RCC 7860 (cell line): ENCODE data around the gene SRSF4.
A peak's percentile ranks its signal among the peaks of the same experiment; 100 is the strongest.

ENCODE experiments used
- DNase-seq: peaks from one replicate; pipeline ENCODE4 v3.0.0-alpha.2; 2015; ENCODE audit warnings: low spot score
- FAIRE-seq: peaks from 2 replicates; lab custom pipeline; 2012; peaks lifted over from hg19 to GRCh38; lab: Jason Lieb, UNC

Gene SRSF4

DNA sequence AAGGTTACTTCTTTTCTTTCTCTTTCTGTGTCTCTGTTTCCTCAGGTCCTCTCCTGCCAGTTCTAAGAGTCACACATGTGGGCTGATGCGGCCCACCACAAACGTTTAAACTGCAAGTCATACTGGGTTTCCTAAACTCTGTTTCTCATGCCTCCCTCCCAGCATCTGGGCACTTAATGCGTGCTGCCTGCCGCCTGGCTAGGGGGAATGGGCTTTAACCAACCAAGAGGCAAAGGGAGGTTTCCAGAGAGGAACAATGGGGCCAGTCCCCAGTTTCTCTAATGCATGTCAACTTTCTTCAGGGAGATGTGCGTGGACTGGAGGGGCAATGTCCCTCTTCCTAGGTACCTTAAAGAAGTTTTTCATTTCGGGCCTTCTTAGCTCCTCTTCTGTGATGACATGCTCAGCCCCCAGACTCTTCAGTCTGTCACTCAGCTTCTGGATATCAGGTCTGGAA is 19.9 kb upstream of the SRSF4 start:
- FAIRE-seq (no peak), DNase-seq (no peak)

DNA sequence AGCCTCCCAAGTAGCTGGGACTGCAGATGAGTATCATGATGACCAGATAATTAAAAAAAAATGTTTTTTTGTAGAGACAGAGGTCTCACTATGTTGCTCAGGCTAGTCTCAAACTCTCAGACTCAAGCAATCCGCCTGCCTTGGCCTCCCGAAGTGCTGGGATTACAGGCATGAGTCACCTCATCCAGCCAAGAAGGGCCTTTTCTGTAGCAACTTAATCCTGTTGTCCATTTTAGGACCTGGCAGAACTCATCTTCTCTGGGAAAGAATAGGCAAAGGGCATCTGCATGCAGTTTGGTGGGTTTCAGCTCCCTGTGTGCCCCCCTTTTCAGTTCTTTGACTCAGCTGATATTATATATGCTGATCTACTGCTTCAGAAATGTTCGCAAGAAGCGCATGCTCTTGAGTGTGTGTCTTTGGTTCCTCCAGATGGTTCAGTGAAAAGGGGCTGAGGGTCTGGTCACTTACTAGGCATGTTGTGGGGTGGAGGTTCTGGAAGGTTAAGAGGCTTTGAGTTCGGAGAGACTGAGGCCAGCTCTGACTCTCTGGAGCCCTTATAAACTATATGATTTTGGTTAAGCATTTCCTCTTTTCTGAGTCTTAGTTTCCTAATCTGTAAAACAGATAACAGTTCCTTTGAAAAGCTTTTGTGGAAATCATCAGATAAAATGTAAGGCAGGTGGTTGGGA is 19.4 kb upstream of the SRSF4 start:
- DNase-seq (no peak), FAIRE-seq (no peak)

DNA sequence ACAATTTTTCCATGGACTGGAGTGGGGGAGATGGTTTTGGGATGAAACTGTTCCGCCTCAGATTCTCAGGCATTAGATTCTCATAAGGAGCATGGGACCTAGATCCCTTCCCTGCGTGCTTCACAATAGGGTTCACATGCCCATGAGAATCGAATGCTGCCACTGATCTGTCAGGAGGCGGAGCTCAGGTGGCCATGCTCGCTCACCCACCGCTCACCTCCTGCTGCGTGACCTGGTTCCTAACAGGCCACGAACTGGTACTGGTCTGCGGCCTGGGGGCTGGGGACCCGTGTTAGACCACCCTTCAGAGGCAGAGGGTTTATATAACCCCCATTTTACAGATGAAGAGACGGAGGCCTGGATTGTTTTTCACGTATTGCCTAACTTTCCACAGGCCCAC is 16.3 kb upstream of the SRSF4 start:
- FAIRE-seq (no peak), DNase-seq (no peak)

DNA sequence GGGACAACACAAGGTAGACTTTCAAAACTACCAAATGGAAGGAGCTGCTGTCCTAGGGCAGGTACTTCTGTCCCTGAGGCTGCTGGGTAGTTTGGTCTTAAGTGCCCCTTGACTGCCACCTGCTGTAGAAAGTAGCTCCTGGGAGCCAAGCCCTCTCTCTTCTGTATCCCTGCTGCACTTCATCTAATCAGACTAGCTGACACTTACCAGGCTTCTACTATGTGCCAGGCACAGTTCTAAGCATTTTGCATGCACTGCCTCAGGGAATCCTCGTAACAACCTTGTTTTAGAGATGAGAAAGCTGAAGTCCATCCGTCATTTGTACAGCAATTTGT is 15.9 kb upstream of the SRSF4 start:
- FAIRE-seq = no peak
- peak; percentile 41 for DNase-seq

DNA sequence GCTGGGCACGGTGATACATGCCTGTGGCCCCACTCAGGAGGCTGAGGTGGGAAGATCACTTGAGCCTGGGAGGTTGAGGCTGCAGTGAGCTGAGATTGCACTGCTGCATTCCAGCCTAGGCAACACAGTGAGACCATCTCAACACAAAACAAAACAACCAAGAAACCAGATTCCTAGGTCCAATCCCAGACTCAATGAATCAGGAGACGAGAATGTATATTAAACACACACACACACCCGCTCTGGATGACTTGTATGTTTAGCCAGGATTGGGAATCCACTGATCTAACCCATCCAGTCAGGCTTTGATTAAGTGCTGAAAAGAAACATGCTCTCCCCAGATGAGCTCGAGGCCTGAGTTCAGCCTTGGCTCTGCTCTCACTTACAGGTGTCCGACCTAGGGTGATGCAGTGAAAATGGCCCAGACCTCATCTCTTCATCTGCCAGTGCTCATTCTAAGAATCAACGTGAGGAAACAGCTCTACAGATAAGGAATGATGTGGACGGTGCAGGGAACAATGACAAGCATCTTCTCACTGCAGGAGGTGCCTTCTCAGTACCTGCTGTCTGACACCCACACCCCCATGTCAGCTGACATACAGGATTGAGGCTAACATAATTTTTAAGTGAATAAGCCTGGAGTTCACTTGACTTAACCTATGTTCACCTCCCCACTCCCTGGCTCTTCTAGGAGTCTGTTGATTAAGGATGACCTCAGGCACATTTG is 15.3 kb upstream of the SRSF4 start:
- peak; percentile 14 for DNase-seq
- no peak for FAIRE-seq

DNA sequence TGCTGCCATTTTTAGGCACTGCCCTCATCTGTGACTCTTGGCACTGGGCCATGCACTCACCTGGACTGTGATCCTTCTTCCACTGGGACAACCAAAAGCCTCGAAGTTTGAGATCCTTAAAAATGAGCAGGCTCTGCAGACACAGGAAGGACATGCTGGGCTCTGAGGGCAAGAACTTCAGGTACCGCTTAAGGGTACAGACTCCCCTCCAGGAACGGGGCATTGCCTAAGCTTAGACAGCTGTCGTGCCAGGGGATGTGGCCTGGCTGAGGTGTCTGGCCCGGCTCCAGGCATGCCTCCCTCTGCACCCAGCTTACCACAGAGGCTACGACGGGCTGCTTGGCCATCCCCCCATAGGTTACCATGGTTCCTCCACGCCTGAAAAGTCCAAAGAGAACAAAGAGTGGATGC is 14.2 kb upstream of the SRSF4 start:
- DNase-seq = peak; percentile 18
- no peak for FAIRE-seq

DNA sequence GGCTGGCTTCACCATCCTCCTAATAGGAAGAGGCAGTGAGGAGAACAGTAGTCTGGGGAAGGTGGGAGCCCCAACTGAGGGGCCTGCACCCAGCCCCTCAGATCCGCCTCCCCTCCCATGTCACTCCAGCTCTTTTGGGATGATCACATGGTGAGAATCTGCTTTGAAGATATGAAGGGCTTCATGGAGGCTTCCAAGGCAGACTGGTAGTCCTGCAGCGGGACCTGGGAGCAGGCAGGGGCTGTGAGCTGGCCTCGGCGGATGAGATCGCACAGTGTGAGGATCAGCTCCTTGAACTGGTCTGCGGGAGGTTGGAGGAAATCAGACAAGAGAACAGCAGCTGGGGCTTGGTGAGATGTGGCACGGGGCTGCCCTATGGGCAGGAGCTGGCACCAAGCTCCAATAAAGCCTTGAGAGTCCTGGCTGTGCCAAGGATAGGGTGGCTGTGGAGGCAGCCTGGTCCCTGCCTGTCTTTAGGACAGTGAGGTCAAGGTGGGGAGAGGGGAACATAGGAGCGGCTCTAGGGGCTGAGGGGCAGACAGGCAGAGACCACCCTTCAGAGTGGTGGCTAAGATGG is 12.3 kb upstream of the SRSF4 start:
- FAIRE-seq = no peak
- DNase-seq = no peak

DNA sequence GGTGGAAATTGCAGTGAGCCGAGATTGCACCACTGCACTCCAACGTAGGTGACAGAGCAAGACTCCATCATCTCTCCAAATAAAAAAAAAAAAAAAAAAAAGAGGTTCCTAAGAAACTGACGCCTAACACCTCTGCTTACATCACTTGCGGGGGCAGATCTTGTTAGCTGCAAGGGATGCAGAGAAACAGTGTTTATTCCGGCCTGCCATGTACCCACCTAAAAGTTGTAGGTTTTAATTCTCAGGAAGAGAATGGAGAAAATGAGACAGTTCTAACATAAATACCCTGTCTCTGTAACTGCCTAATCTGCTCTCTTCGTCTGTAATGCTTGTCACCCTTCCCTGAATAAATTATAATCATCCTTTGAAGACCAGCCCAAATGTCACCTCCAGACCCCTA is 9.0 kb upstream of the SRSF4 start:
- FAIRE-seq = no peak

DNA sequence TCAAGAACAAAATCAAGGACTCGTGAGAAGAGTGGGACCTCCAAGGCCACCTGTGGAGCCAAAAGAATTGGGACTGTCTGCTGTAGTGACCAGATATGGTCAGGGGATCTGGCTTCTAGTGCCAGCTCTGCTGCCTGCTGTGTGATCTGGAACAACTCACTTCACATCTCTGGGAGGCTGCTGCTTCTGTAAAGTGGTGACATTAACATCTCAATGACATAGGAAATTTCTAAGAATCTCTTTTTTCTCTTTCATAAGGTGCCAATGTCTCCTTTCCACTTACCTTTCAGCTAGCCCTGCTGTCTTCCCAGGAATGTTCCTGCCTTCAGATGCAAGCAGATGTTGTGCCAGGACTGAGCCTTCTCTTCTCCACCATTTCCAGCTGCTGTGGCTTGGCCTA is 5.0 kb upstream of the SRSF4 start:
- no peak for DNase-seq

More for the DNA sequence above, 9.0 kb upstream of the SRSF4 start:
- DNase-seq = no peak

DNA sequence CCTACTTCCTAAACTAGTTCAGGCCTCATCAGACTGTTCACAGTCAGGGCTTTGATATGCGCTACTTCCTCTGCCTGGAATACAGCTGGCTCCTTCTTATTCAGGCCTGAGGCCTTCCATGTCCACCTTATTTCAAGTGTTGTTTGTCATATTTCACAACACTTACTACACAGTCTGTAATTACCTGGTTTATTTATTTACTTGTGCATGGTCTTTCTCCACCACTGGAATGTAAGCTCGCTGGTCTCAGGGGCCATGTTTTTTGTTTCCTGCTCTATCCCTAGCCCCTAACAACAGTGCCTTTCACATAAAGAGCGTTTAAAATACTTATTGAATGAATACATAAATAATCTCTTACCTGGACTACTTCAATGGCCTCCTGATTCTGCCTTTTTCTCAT is 4.6 kb upstream of the SRSF4 start:
- no peak for DNase-seq
- no peak for FAIRE-seq

More for the DNA sequence above, 5.0 kb upstream of the SRSF4 start:
- FAIRE-seq = no peak

DNA sequence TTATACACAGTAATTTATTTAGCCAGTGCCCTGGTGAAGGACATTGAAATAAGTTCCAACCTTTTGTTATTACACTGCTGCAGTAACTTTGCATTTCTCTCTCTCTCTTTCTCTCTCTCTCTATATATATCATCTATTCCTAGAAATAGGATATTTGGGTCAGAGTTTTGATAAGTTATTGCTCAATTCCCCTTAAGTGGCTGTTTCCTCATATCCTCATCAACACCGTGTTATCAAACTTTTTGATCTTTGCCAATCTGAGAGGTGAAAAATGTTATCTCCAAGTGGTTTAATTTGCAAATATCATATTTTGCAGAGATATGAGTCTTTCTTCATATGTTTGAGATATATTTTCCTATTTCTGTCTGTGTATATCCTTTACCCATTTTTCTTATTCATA is 1.6 kb upstream of the SRSF4 start:
- FAIRE-seq = no peak
- DNase-seq = no peak

DNA sequence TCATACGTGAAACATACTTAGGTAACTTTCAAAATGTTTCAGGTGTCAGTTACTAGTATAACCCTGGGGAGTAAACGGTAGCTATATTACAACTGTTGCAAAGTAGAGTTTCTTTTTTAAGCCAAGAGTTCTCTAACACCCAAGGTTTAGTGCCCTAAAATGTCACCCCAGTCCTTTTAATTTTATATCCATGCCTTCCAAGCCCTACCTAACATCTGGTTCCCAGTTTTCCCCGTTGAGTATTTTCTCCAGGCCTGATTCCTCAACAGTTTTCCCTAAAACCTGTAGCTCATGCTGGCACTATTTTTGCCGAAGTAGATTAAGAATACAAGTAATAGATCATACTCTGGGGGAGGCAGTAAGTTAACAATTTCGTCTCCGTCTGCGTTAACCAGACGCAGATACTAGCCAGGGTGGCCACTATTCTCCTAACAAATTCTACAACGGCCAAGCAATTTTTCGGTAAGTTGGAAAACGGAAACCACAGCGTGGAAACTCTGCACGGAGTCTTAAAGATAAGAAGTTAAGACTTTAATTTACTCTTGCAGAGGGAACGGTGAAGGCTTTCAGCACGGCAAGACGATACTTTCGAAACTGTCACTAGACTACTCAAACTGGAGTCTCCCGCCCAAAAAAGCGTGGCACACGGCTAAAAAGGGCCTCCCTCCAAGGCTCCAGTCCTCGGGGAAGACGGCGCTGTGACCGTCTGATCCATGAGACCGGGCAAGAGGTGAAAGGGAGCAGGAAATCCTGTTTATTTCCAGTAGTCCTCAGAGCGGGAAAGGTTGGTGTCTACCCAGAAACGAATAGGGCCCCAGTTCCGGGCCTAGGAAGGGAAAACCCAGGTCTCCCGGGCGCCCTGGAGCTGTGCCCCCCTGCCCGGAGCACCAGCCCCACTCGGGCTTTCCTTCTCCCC is 945 bp downstream of the SRSF4 start:
- DNase-seq (no peak), FAIRE-seq (no peak)

DNA sequence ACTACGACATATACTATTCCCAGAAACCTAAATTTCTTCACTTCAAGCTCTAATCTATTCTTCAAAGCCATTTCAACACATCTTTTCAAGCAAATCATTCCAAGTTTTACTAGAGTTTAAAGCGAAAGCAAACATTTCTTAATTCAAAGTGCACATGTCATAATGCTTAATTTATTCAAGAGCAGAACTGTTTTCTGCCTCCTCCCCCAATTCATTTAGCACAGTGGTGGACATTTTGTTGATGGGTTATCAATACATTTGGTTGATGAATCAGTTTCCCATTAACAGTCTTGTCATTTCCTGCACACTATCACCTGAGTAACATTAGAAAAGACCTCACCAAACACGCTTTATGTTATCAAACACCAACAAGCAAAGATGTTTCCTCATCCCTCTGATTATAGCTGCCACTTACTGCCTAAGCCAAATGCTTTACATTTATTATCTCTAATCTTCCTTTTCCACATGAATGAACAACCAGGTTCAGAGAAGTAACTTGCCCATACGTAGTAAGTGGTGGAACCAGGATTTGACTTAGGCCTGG is 2.0 kb downstream of the SRSF4 start:
- DNase-seq = no peak
- no peak for FAIRE-seq

DNA sequence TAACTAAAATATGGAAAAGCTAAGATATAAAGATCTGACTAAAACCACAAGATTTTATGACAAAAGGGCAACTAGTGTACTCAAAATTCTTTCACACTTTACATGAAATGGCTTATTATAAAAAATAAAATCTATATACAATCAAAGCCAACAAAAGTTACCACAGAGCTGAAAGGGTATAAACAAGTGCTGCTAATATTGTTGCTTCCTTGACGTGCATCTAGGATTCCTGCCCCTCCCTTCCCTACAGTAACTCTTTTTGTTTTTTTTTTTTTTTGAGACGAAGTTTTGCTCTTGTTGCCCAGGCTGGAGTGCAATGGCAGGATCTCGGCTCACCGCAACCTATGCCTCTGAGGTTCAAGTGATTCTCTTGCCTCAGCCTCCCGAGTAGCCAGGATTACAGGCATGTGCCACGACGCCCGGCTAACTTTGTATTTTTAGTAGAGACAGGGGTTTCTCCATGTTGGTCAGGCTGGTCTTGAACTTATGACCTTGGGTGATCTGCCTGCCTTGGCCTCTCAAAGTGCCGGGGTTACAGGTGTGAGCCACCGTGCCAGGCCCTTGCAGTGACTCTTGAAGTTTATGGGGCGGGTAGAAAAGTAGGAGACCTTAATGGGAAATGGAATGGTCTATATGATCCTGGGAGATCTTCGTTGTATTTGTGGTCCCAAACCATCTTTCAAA is 4.5 kb downstream of the SRSF4 start:
- no peak for FAIRE-seq
- DNase-seq = no peak

DNA sequence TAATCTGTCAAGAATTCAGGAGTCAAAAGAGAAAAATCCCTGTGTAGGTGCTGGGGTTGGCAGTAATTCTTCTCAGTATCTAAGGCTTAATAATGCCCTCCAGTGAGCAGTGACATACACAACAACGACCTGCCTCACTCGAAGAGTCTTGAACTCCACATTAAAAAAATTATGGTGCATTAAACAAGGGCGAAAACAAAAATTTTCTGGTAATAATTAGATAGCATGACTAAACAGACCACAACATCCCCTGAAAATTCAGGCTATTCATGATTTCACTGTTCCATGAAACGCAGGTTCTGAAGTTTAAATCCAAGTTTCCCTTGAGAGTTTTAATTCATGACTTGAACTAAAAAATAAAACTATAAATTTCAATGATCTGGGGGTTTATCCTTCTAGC is 5.1 kb downstream of the SRSF4 start:
- FAIRE-seq (peak; percentile 33), DNase-seq (no peak)

DNA sequence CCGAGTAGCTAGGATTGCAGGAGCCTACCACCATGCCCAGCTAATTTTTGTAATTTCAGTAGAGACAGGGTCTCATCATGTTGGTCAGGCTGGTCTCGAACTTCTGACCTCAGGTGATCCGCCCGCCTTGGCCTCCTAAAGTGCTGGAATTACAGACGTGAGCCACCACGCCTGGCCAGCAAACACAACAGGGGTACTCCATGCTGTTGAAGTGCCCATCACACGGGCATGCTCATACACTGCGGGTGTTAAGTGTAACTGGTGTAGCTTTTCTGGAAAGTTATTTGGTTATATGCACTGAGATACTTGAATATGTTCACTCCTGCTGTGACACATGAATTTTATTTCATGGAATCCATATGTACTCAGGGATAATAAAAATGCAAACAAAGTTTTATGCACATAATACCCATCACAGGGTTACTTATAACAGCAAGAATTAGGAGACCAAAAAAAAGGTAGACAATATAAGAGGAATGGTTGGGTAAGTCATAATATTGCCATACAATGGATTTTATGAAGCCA is 9.2 kb downstream of the SRSF4 start:
- DNase-seq (no peak), FAIRE-seq (no peak)

DNA sequence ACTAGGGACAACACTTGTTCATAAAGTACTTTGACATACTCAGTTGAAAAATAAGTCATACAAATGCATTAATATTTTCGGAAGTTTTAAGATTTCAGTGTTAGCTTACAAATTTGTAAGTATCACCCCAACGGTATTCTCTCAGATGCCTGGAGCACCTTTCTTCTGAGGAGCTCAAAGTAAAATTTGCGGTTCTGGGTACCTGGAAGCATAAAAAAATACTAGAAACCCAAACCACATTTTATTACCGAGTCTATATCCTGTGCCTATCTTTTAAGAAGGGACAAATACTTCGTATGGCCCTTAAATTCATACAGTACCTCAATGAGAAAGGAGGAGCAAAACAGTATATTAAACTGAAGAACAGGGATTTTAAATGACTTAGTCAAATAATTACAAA is 10.2 kb downstream of the SRSF4 start:
- no peak for DNase-seq
- no peak for FAIRE-seq

DNA sequence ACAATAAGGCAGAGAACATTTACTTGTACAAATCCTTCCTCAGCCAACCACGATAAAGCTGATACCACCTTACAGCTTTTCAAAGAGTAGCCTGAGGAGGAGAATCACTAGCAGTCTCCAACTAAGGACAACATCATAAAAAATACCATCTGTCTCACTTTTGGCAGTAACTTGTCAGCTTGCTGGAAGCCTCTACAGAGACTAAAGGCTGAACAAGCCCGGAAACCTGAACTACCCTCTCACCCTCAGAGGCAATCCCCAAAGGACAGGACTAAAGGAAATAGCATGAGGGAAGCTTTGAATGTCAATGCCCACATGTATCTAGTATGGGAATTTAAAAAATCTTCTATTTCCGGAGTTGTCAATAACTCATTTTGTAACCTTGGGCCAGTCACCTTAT is 10.6 kb downstream of the SRSF4 start:
- DNase-seq = no peak
- no peak for FAIRE-seq

DNA sequence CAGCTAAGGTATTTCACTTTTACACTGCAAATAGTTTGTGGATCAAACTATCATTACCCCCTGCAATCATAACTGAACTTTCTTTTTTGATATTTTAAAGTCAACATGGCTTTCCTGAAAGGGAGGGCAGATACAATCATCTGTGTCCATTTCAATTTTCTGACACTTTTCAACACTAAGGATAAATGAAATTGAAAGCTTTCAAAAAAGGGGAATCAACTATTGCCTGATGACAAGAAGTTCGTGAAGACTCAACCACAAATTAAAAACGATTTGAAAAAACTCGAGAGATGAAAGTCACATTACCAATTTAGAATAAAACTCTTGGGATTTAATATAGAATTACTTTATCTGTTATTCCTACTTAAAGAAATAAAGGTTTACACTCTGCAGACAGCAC is 11.7 kb downstream of the SRSF4 start:
- DNase-seq = no peak
- FAIRE-seq = no peak

DNA sequence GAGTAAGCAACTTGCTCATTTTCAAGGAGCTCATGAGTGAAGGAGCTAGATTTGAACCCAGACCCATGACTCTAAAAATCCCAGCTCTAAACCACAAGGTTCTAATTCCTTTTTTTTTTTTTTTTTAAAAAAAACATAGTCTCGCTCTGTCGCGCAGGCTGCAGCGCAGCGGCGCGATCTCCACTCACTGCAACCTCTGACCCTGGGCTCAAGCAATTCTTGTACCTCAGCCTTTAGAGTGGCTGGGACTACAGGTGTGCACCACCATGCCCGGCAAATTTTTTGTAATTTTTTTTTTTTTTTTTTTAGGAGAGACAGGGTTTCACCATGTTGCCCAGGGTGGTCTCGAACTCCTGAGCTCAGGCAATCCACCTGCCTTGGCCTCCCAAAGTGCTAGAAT is 13.8 kb downstream of the SRSF4 start:
- DNase-seq (no peak), FAIRE-seq (no peak)
